ENCODE data around the gene WNT2.

Gene WNT2

GRCh38 chr7:117322741-117323304, at the start of gene WNT2:
Gene WNT2, minus strand, starts transcription at chr7:117323058. Its CDS starts 69 bp downstream, at chr7:117322989.
- DNase-seq, result no peak

GRCh38 chr7:117372073-117372472, 49.2 kb upstream of the WNT2 start:
- no peak for DNase-seq

- no peak for DNase-seq
Measured at GRCh38 chr7:117364339-117365080, 41.7 kb upstream of the WNT2 start.

GRCh38 chr7:117362294-117362888, 39.5 kb upstream of the WNT2 start:
- DNase-seq, result no peak

- DNase-seq, result no peak
Measured at GRCh38 chr7:117350027-117350426, 27.2 kb upstream of the WNT2 start.

- DNase-seq, result no peak
Measured at GRCh38 chr7:117349570-117349969, 26.7 kb upstream of the WNT2 start.

GRCh38 chr7:117347962-117348672, 25.3 kb upstream of the WNT2 start:
- no peak for DNase-seq

GRCh38 chr7:117347480-117347879, 24.6 kb upstream of the WNT2 start:
- DNase-seq, result no peak

- DNase-seq, result no peak
Measured at GRCh38 chr7:117346161-117346560, 23.3 kb upstream of the WNT2 start.

- DNase-seq, result no peak
Measured at GRCh38 chr7:117338020-117338419, 15.2 kb upstream of the WNT2 start.

GRCh38 chr7:117333168-117333567, 10.3 kb upstream of the WNT2 start:
- DNase-seq, result no peak

GRCh38 chr7:117332031-117332430, 9.2 kb upstream of the WNT2 start:
- no peak for DNase-seq

- DNase-seq, result no peak
Measured at GRCh38 chr7:117325836-117326235, 3.0 kb upstream of the WNT2 start.

GRCh38 chr7:117324960-117325359, 2.1 kb upstream of the WNT2 start:
- no peak for DNase-seq

GRCh38 chr7:117323851-117324711, 1.2 kb upstream of the WNT2 start:
- no peak for DNase-seq

- DNase-seq, result no peak
Measured at GRCh38 chr7:117323305-117323850, 520 bp upstream of the WNT2 start.

- no peak for DNase-seq
Measured at GRCh38 chr7:117320523-117320922, 2.3 kb downstream of the WNT2 start.

- DNase-seq, result no peak
Measured at GRCh38 chr7:117319181-117319580, 3.7 kb downstream of the WNT2 start.

GRCh38 chr7:117313582-117313981, 9.3 kb downstream of the WNT2 start:
- DNase-seq, result no peak

GRCh38 chr7:117312593-117313580, 10.0 kb downstream of the WNT2 start:
- DNase-seq, result no peak

- no peak for DNase-seq
Measured at GRCh38 chr7:117308891-117309290, 14.0 kb downstream of the WNT2 start.

Measured in NCI-H1694 (cell line).